Vagina (tissue), 2 donors: Measurements from ENCODE around the gene SMAD6. TPM values are rescaled to one million over a fixed set of nuclear protein-coding genes. Genes with fewer than 3 reads are reported as not detected.

Experiments used
- DNase-seq, 2 donors: peaks; one replicate each; pipeline ENCODE4 v3.0.0-alpha.2; 2017; ENCODE audit errors: extremely low spot score in 2 of 2
- H3K27ac ChIP-seq: fragments of 200-600 bp; sonication (generic); one replicate; pipeline ENCODE4 v1.5.1; 2019
- H3K27me3 ChIP-seq: fragments of 200-600 bp; sonication (generic); one replicate; pipeline ENCODE4 v1.5.1; 2019
- H3K36me3 ChIP-seq, 2 donors: fragments of 200-600 bp; sonication (generic); one replicate each; pipeline ENCODE4 v1.5.1; 2017 to 2019
- H3K4me1 ChIP-seq: fragments of 200-600 bp; sonication (generic); one replicate; pipeline ENCODE4 v1.5.1; 2019
- H3K4me3 ChIP-seq, 2 donors: fragments of 200-600 bp; sonication (generic); 1 replicate in 1 of 2; 2 replicates in 1 of 2; pipeline ENCODE4 v1.5.1; 2016 to 2019
- H3K9me3 ChIP-seq: fragments of 200-600 bp; sonication (generic); one replicate; pipeline ENCODE4 v1.5.1; 2019
- CTCF ChIP-seq, 3 experiments: fragments of 450-650 bp in 2 of 3; fragments of 200-600 bp in 1 of 3; sonication (generic) in 1 of 3; IDR thresholded peaks; one replicate each; pipeline ENCODE4 v1.5.1; 2017 to 2019; ENCODE audit warnings: antibody characterized with exemption in 3 of 3, mild to moderate bottlenecking in 2 of 3, moderate library complexity in 2 of 3
- POLR2A ChIP-seq, 2 donors: fragments of 450-650 bp; IDR thresholded peaks; one replicate each; pipeline ENCODE4 v1.6.1; 2017; ENCODE audit warnings: antibody characterized with exemption in 2 of 2, mild to moderate bottlenecking in 2 of 2, moderate library complexity in 2 of 2
- POLR2AphosphoS5 ChIP-seq, 2 donors: sonication (generic); formaldehyde crosslinking; IDR thresholded peaks; one replicate each; pipeline ENCODE4 v1.9.0; 2017; ENCODE audit warnings: antibody characterized with exemption in 2 of 2, mild to moderate bottlenecking in 2 of 2, low read depth in 1 of 2; ENCODE audit not compliant: insufficient read depth in 1 of 2
- intact Hi-C: fragments of 100-400 bp; cut with DNase I; formaldehyde crosslinking; loops from one replicate; pipeline ENCODE4 v1.15.1; 2023
- total RNA-seq: library from RNA; depleted of rRNA; stranded (reverse); fragments of >200 nt; gene quantifications from one replicate; pipeline ENCODE4 v1.2.3, GENCODE V29; 2016

SMAD6 gene
- total RNA-seq, 1 donor from 2014 or later: 28.5 TPM

GRCh38 chr15:66800584-66801235, 98.7 kb downstream of the SMAD6 start:
- H3K4me1 ChIP-seq: peaks cover 50% of the 10 kb centered on the region
- H3K36me3 ChIP-seq: no peaks in the 10 kb centered on the region
- intact Hi-C loops: no loop called here
- H3K27me3 ChIP-seq: no peaks in the 10 kb centered on the region
- TF ChIP-seq POLR2AphosphoS5 (IDR thresholded peaks at IDR 0.05; ENCODE audit: insufficient read depth in 1 of 2, low read depth in 1 of 2) (no peak), POLR2A (IDR thresholded peaks at IDR 0.05) (no peak), CTCF (IDR thresholded peaks at IDR 0.05) (no peak)
- DNase-seq: no peak
- H3K9me3 ChIP-seq: no peaks in the 10 kb centered on the region
- H3K4me3 ChIP-seq: no peak overlapping the region
- peak overlapping the region; percentile 88 for H3K27ac ChIP-seq

- Histone ChIP-seq H3K36me3 (no peaks in the 10 kb centered on the region), H3K27ac (peak overlapping the region; percentile 88), H3K9me3 (no peaks in the 10 kb centered on the region), H3K27me3 (no peaks in the 10 kb centered on the region), H3K4me3 (no peak overlapping the region), H3K4me1 (peaks cover 51% of the 10 kb centered on the region)
- DNase-seq: no peak
- no peak for TF ChIP-seq CTCF (IDR thresholded peaks at IDR 0.05)
- TF ChIP-seq POLR2AphosphoS5 (IDR thresholded peaks at IDR 0.05; ENCODE audit: insufficient read depth in 1 of 2, low read depth in 1 of 2): no peak
- no peak for TF ChIP-seq POLR2A (IDR thresholded peaks at IDR 0.05)
- intact Hi-C loops: no loop called here
Observed at GRCh38 chr15:66801266-66801665, 99.2 kb downstream of the SMAD6 start.

- DNase-seq: no peak
- Histone ChIP-seq H3K4me3 (no peak overlapping the region), H3K9me3 (no peaks in the 10 kb centered on the region), H3K4me1 (peaks cover 51% of the 10 kb centered on the region), H3K36me3 (no peaks in the 10 kb centered on the region), H3K27ac (peak overlapping the region; percentile 88), H3K27me3 (no peaks in the 10 kb centered on the region)
- TF ChIP-seq POLR2A (IDR thresholded peaks at IDR 0.05) (no peak), POLR2AphosphoS5 (IDR thresholded peaks at IDR 0.05; ENCODE audit: insufficient read depth in 1 of 2, low read depth in 1 of 2) (no peak), CTCF (IDR thresholded peaks at IDR 0.05) (no peak)
- intact Hi-C loops: no loop called here
Observed at GRCh38 chr15:66802025-66803001, 100.3 kb downstream of the SMAD6 start.

GRCh38 chr15:66803182-66803729, 101.2 kb downstream of the SMAD6 start:
- Histone ChIP-seq H3K4me3 (no peak overlapping the region), H3K9me3 (no peaks in the 10 kb centered on the region), H3K36me3 (no peaks in the 10 kb centered on the region), H3K27me3 (no peaks in the 10 kb centered on the region), H3K27ac (peak overlapping the region; percentile 88), H3K4me1 (peaks cover 51% of the 10 kb centered on the region)
- peak; percentile 56 to 72 for TF ChIP-seq POLR2AphosphoS5 (IDR thresholded peaks at IDR 0.05; ENCODE audit: insufficient read depth in 1 of 2, low read depth in 1 of 2)
- no peak for TF ChIP-seq POLR2A (IDR thresholded peaks at IDR 0.05)
- no peak for TF ChIP-seq CTCF (IDR thresholded peaks at IDR 0.05)
- DNase-seq: no peak
- intact Hi-C loops: no loop called here
